ENCODE measurements around the gene HLCS. TPM values are rescaled to one million over a fixed set of nuclear protein-coding genes. Genes with fewer than 3 reads are reported as not detected.

Gene HLCS
- total RNA-seq, 3 donors from 2014 or later (not counting 1 experiment from before 2014, with no cell fraction given): 28.4 to 36.0 (median 33.0) TPM

- DNase-seq: no peak
- Histone ChIP-seq H3K27ac (ENCODE audit: low read length) (no peak overlapping the region), H3K9me3 (ENCODE audit: control insufficient read depth, insufficient read depth, low read length) (no peaks in the 10 kb centered on the region), H3K27me3 (ENCODE audit: control insufficient read depth, insufficient read depth, low read length) (no peaks in the 10 kb centered on the region), H3K4me3 (ENCODE audit: low read length) (no peak overlapping the region), H3K4me1 (ENCODE audit: control insufficient read depth, insufficient read depth, low read length) (no peaks in the 10 kb centered on the region), H3K36me3 (ENCODE audit: control insufficient read depth, insufficient read depth, low read length) (no peaks in the 10 kb centered on the region)
- no peak for ATAC-seq
- no peaks in the 10 kb centered on the region for H3K36me3 Mint-ChIP-seq
- intact Hi-C loops (cut with micrococcal nuclease): no loop called here
- 93% methylated on average over 5 of the region's 5 CpGs for WGBS (ENCODE audit: insufficient coverage)
- H3K4me1 Mint-ChIP-seq: peaks cover 5 to 6% of the 10 kb centered on the region in 2 donors
- no peaks in the 10 kb centered on the region for H3K9me3 Mint-ChIP-seq
- H3K27ac Mint-ChIP-seq: no peak overlapping the region
- no peak for TF ChIP-seq CTCF (IDR thresholded peaks at IDR 0.05)
- no peak overlapping the region for H3K4me3 Mint-ChIP-seq
- H3K27me3 Mint-ChIP-seq (ENCODE audit: low read depth in 2 of 2): no peaks in the 10 kb centered on the region
Observed at GRCh38 chr21:36851121-36851520, 115.3 kb downstream of the HLCS start.

GRCh38 chr21:36850372-36850771, 116.1 kb downstream of the HLCS start:
- H3K4me3 ChIP-seq (ENCODE audit: low read length): no peak overlapping the region
- intact Hi-C loops (cut with micrococcal nuclease): no loop called here
- WGBS (ENCODE audit: insufficient coverage): 93% methylated on average over 8 of the region's 8 CpGs
- peak in 1 of 3 donors; percentile 39 for ATAC-seq
- no peak overlapping the region for H3K27ac Mint-ChIP-seq
- H3K9me3 ChIP-seq (ENCODE audit: control insufficient read depth, insufficient read depth, low read length): no peaks in the 10 kb centered on the region
- no peak for TF ChIP-seq CTCF (IDR thresholded peaks at IDR 0.05)
- H3K27ac ChIP-seq (ENCODE audit: low read length): no peak overlapping the region
- no peaks in the 10 kb centered on the region for H3K4me1 ChIP-seq (ENCODE audit: control insufficient read depth, insufficient read depth, low read length)
- no peaks in the 10 kb centered on the region for H3K27me3 Mint-ChIP-seq (ENCODE audit: low read depth in 2 of 2)
- no peaks in the 10 kb centered on the region for H3K36me3 ChIP-seq (ENCODE audit: control insufficient read depth, insufficient read depth, low read length)
- H3K36me3 Mint-ChIP-seq: no peaks in the 10 kb centered on the region
- no peak for DNase-seq
- no peaks in the 10 kb centered on the region for H3K27me3 ChIP-seq (ENCODE audit: control insufficient read depth, insufficient read depth, low read length)
- H3K9me3 Mint-ChIP-seq: no peaks in the 10 kb centered on the region
- no peak overlapping the region for H3K4me3 Mint-ChIP-seq
- H3K4me1 Mint-ChIP-seq: peaks cover 0 to 5% of the 10 kb centered on the region in 2 donors

- H3K27me3 ChIP-seq (ENCODE audit: control insufficient read depth, insufficient read depth, low read length): no peaks in the 10 kb centered on the region
- H3K4me3 Mint-ChIP-seq: no peak overlapping the region
- no peaks in the 10 kb centered on the region for H3K9me3 ChIP-seq (ENCODE audit: control insufficient read depth, insufficient read depth, low read length)
- 96% methylated on average over 7 of the region's 7 CpGs for WGBS (ENCODE audit: insufficient coverage)
- H3K36me3 Mint-ChIP-seq: no peaks in the 10 kb centered on the region
- H3K36me3 ChIP-seq (ENCODE audit: control insufficient read depth, insufficient read depth, low read length): no peaks in the 10 kb centered on the region
- DNase-seq (no peak), ATAC-seq (no peak)
- no peak for TF ChIP-seq CTCF (IDR thresholded peaks at IDR 0.05)
- H3K4me1 ChIP-seq (ENCODE audit: control insufficient read depth, insufficient read depth, low read length): no peaks in the 10 kb centered on the region
- H3K4me1 Mint-ChIP-seq: peaks cover 8 to 13% of the 10 kb centered on the region in 2 donors
- intact Hi-C loops (cut with micrococcal nuclease): no loop called here
- no peaks in the 10 kb centered on the region for H3K27me3 Mint-ChIP-seq (ENCODE audit: low read depth in 2 of 2)
- no peak overlapping the region for H3K27ac Mint-ChIP-seq
- no peak overlapping the region for H3K4me3 ChIP-seq (ENCODE audit: low read length)
- H3K9me3 Mint-ChIP-seq: no peaks in the 10 kb centered on the region
- H3K27ac ChIP-seq (ENCODE audit: low read length): no peak overlapping the region
Observed at GRCh38 chr21:36849461-36850105, 116.9 kb downstream of the HLCS start.

- Mint-ChIP-seq H3K27ac (no peak overlapping the region), H3K4me3 (no peak overlapping the region), H3K4me1 (peaks cover 11 to 14% of the 10 kb centered on the region in 2 donors), H3K27me3 (ENCODE audit: low read depth in 2 of 2) (no peaks in the 10 kb centered on the region), H3K36me3 (no peaks in the 10 kb centered on the region), H3K9me3 (no peaks in the 10 kb centered on the region)
- DNase-seq (no peak), ATAC-seq (no peak)
- Histone ChIP-seq H3K4me1 (ENCODE audit: control insufficient read depth, insufficient read depth, low read length) (no peaks in the 10 kb centered on the region), H3K4me3 (ENCODE audit: low read length) (no peak overlapping the region), H3K27me3 (ENCODE audit: control insufficient read depth, insufficient read depth, low read length) (no peaks in the 10 kb centered on the region), H3K27ac (ENCODE audit: low read length) (no peak overlapping the region), H3K9me3 (ENCODE audit: control insufficient read depth, insufficient read depth, low read length) (no peaks in the 10 kb centered on the region), H3K36me3 (ENCODE audit: control insufficient read depth, insufficient read depth, low read length) (no peaks in the 10 kb centered on the region)
- 100% methylated on average over 1 of the region's 3 CpGs for WGBS (ENCODE audit: insufficient coverage)
- intact Hi-C loops (cut with micrococcal nuclease): no loop called here
- no peak for TF ChIP-seq CTCF (IDR thresholded peaks at IDR 0.05)
Observed at GRCh38 chr21:36848730-36849274, 117.7 kb downstream of the HLCS start.
